NCI-H1048 (cell line): Measurements from ENCODE around the gene HTR1D.
"Not testable (repeated sequence)": the region's sequence is repeated elsewhere in the genome, so short reads cannot be mapped to it uniquely, and the experiment has no call there.

ENCODE experiments used
- DNase-seq: peaks from one replicate; lab custom pipeline; 2025; lab: John Stamatoyannopoulos, UW

The HTR1D gene, protein sequence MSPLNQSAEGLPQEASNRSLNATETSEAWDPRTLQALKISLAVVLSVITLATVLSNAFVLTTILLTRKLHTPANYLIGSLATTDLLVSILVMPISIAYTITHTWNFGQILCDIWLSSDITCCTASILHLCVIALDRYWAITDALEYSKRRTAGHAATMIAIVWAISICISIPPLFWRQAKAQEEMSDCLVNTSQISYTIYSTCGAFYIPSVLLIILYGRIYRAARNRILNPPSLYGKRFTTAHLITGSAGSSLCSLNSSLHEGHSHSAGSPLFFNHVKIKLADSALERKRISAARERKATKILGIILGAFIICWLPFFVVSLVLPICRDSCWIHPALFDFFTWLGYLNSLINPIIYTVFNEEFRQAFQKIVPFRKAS

DNA sequence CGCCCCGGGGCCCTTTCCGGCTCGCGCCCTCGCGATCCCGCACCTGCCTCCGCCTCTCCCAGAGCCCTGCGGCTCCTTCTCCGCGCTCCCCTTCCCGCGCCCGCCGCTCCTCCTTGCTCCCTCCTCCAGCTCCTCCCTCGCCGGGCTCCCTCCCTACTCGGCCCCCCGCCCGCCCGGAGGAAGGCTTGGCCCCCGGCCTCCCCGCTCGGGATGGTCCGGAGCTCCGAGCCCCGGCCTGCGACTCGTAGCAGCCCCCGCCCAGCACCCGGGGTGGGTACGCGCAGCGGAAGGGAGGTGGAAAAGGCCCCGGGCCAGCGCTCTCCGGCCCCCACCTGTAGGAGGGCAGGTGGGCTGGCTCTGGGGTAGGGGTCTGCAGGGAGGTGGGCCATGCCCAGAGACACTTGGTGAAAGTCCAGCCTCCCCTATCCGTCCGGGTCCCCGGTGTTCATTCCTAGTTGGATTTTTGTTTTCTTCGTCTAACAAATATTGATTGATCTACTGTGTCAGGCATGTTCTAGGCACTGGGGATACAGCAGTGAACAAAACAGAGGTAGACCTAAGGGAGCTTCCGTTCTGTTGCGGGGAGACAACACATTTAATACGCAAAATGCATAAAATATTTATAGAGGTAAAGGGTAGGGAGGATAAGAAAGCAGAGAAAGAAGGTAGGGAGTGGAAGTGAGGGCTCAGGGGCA lies at the start of gene HTR1D:
Gene HTR1D (minus strand): TSS at position 82 of the 695 bp plus-strand sequence. CDS start 23,283 bp downstream, outside the sequence.
- no peak for DNase-seq

DNA sequence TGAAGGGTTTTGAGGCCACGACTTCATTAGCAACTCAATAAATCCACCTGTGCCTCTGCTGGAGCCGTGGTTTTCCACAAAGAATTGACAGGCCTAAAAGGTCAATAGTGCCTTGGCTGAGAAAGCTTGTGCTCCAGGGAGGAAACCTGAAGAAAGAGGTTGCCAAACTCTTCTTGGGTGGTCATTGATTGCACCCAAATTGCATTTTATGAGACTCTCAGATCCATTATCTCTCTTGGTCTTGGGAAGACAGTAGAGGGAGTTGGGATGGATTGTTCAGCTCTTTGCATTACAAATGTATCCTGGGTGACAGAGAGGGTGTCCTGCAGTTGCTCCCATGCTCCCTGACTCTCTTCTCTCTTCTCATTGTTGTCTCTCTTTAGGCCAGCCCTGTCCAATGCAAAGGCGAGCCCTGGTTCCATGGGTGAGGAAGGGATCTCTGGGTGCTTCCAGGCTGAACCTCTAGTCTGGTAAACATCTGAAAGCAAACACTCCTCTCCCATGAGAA lies 46.1 kb upstream of the HTR1D start:
- no peak for DNase-seq

DNA sequence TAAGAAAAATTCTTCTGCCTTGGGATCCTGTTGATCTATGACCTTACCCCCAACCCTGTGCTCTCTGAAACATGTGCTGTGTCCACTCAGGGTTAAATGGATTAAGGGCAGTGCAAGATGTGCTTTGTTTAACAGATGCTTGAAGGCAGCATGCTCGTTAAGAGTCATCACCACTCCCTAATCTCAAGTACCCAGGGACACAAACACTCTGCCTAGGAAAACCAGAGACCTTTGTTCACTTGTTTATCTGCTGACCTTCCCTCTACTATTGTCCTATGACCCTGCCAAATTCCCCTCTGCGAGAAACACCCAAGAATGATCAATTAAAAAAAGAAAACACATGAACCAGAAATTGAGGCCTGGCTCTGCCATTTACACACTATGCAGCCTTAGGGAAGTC lies 40.8 kb upstream of the HTR1D start:
- not testable (repeated sequence) for DNase-seq

DNA sequence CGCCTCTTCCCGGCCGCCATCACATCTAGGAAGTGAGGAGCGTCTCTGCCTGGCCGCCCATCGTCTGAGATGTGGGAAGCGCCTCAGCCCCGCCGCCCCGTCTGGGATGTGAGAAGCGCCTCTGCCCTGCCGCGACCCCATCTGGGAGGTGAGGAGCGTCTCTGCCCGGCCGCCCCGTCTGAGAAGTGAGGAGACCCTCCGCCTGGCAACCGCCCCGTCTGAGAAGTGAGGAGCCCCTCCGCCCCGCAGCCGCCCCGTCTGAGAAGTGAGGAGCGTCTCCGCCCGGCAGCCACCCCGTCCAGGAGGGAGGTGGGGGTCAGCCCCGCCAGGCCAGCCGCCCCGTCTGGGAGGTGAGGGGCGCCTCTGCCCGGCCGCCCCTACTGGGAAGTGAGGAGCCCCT lies 40.1 kb upstream of the HTR1D start:
- not testable (repeated sequence) for DNase-seq

DNA sequence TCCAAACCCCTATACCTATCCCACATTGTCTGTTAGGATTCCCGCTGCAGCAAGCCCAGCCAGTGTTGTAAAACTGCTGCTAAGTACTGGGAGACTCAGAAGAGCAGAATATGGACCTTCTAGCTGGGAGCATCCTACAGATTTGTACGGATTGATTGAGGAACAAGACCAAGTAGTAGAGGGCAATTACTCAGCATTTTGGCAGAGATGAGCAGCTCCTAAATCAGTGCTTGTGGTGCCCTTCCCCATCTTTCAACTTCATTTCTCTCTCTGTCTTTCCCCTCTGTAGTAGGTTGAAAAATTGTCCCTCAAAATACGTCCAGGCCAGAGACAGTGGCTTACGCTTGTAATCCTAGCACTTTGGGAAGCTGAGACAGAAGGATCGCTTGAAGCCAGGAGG lies 37.3 kb upstream of the HTR1D start:
- DNase-seq = no peak

DNA sequence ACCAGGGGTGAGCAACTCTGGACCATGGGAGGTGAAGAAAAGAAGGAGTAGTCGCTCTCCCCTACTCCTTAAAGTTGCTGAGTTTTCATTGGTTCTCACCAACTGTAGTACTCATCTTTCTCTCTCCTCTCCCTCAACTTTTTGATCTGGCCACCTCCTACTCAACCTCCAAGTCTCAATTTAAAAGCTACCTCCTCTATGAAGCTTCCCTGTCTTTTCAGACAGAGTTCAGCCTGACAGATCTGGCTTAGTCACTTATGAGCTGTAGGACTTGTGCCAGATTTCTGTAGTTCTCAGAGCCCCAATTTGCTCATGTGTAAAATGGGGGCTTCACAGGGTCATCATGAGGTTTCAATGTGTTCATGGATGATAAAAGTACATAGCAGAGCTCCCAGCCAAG lies 34.5 kb upstream of the HTR1D start:
- no peak for DNase-seq

DNA sequence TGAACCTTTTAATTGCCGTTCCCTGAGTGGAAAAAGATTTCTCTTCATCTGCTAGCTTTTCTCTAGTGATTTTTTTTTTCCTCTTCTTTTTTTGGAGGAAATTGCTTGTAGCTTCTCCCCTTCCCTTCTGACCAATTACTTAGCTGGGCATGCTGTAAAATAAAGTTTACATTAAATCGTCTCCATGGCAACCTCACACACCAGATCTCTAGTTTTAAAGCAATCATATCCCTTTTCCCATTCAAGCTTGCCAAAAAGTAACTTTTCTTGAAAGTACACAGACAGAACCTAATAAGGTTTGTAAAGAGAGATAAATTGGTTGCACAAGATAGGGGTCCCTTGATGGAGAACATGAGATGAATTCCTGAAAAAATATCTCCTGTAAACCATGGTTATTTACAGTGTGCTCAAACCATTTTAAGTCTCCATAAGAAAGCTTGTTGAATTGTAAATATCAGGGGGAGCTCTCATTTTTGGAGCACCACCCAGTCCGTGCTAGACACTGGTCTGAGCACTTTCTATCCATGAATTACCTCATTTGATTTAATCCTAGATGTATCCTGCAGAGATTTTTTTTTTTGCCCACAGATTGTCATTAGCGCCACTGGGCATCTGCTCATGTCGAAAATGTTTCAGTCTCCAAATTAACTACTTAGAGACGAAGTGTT lies 32.6 kb upstream of the HTR1D start:
- no peak for DNase-seq

DNA sequence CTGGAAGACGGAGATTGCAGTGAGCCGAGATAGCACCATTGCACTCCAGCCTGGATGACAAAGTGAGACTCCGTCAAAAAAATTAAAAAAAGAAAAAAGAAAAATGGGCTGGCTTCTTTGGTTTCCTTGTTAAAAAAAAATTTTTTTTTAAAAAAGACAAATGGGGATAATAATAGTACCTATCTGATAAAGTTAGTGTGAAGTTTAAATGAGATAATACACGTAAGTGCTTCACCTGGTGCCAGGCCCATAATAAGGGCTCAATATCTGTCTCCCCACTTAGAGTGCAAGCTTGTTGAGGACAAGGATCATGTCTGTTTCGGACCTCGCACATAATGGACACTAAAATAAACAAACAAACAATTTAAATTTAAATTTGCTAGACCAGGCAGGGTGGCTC lies 30.0 kb upstream of the HTR1D start:
- DNase-seq = no peak

DNA sequence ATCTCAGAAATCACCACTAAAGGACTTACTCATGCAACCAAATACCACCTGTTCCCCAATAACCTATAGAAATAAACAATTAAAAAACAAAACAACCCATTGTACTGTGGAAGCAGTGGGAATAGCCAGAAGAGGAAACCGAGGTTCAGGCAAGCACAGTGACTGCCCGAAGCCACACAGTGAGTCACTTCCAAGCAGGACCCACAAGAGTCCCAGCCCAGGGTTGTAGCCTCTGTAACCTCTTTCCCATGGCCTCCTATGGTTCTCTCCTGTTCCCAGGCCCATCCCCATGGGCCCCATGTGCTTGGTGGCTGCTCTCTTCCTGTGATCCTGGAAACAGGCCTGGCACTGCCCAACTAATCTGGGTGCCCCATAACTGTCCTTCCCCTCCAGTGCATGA lies 29.0 kb upstream of the HTR1D start:
- DNase-seq = no peak

DNA sequence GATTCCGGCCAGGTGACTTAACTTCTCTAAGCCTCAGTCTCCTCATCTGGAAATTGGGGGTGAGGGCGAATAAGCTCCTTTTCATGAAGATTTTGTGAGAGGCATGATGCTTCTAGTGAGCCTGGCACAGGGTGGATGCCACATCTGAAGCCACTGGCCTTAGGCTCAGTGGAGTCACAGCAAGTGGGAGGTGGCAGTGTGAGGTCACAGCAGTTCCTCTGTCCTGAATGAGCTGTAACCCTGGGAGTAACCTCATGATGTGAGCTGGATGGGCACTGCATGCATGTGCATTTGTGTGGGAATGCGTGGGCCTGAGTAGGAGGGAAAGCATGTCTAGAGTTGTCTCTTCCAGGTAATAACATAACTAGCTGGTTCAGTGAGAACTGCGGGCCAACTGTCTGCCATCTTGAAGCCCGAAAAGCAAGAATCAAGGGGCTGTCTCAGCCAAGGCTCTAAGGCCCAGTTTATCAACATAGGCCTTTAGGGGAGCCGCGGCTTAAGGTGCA lies 27.0 kb upstream of the HTR1D start:
- no peak for DNase-seq

DNA sequence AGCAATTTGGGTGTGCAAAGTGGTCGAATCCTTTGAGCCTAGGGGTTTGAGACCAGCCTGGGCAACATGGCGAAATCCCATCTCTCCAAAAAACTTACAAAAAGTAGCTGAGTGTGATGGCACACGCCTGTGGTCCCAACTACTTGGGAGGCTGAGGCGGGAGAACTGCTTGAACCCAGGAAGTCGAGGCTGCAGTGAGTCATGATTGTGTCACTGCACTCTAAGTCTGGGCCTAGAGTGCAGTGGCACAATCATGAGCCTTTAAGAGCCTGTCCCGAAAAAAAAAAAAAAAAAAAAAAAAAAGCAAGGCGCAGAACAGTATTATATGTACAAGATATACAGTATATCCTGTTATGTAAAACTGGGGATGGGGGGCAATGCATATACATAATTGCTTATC lies 25.1 kb upstream of the HTR1D start:
- no peak for DNase-seq

DNA sequence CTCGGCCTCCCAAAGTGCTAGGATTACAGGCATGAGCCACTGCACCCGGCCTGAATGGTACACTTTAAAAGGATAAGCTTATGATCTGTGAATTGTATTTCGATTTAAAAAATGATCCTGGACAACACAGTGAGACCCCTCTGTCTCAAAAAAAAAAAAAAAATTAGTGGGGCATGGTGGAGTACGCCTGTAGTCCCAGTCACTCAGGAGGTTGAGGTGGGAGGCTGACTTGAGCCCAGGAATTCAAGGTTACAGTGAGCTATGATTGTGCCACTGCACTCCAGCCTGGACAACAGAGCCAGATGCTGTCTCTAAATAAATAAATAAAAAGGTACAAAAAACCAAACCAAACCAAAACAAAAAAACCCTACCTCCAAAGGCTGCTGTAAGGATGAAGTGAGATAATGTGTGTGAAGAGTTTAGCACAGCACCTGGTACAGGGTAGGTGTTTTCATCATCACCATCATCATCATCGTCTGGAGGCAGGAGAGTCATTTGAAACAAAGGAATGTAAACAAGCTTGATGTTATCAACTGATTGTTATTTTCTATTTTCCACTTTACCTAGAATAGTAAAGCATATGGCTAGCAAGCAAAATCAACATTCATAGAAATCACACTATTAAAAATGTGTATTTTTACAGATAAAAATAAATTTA lies 22.5 kb upstream of the HTR1D start:
- no peak for DNase-seq

DNA sequence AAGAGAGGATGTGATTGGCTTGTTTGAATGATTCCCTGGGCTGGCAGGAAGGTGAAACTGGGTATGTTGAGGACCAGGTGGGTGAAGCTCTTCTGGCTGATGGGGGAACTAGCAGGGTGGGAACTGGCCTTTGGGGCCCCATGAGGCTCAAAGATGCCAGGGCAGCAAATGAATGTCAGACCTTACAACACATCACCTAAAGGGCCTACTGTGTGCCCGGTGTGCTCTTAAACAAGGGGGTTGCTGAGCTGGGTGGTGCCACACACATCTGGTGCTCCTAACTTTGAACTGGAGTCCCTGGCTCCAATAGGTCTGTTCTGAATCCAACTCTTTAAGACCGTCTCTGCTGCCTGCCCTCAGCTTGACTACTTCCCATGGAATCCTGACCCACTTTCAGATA lies 21.3 kb upstream of the HTR1D start:
- no peak for DNase-seq

DNA sequence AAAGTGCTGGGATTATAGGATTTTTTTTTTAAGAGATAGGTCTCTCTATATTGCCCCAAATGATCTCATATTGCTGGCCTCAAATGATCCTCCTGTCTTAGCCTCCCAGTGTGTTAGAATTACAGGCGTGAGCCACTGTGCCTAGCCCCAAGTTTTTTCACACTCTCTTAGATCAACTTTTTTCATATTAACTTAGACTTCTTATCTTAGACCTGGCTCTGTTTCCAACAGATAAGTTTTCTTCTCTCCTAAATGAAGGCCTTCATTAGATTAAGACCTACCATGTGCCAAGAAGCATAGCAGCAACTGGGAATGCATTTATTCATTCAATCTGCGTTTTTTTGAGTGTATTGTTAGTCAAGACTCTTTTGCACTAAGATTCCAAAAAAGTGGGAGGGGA lies 20.2 kb upstream of the HTR1D start:
- DNase-seq = no peak

DNA sequence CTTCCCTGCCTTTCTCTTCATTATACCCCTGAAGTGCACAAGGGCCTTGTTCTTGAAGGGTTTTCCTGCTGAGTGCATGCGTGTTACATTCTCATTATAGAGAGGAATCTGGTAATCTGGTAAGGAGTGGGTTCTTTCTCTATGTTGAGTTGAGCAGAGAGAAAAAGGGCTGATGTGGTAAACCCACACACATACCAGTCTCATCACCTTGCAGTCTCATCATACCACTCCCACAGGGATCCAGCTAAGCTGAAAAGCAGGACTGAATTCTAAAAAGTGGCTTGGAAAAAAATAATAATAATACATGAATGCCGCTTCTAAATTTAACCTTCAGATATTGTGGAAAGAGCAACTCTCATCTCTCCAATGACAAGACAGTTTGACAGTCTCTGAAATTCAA lies 10.5 kb upstream of the HTR1D start:
- DNase-seq = no peak

DNA sequence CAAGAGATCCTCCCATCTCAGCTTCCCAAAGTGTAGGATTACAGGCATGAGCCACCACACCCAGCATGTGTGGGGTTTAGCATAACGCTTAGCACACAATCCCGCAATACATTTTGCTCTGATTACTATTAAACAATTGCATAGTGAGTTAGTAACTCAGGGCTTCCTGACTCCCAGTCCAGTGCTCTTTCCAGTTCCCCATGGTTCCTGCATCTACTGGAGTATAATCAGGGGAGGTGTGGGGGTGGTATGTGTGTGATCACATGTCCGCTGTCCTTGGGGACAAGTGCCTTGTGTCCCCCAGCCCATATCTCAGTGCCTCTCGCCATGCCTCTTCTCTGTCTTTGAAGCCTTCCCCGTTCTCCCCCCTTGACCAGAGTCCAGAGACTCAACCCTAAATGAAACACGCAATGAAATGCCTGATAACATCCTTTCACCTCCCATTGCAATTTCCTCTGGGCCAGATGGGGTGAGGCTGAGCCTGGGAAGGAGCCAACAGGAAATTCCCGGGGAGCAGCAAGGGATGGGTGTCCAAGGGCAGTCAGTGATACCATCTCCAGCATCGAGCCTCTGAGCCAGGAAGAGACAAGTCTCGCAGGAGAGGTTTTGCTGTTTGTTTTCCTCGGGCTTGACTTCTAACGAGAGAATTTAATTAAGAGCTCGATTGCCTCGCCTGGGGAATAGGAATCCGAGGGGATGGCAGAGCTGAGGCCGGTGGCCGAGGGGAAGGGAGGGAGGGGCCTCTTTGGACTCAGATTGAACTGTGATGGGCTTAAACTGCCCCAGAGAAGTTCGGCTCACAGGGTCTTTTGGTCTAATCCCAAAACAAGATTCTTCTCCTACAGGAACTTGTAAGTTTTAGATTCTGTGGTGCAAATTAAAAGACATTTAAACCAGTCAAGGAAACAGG lies 7.7 kb upstream of the HTR1D start:
- no peak for DNase-seq

DNA sequence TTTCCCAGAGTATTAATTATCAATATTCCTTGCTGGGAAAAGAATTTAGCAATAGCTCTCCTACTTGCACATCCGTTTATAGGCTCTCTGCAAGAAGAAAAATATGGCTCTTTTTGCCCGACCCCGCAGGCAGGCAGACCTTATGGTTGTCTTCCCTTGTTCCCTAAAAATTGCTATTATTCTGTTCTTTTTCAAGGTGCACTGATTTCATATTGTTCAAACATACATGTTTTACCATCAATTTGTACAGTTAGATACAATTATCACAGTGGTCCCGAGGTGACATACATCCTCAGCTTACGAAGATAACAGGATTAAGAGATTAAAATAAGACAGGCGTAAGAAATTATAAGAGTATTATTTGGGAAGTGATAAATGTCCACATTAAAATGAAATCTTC lies 6.7 kb upstream of the HTR1D start:
- DNase-seq = not testable (repeated sequence)

DNA sequence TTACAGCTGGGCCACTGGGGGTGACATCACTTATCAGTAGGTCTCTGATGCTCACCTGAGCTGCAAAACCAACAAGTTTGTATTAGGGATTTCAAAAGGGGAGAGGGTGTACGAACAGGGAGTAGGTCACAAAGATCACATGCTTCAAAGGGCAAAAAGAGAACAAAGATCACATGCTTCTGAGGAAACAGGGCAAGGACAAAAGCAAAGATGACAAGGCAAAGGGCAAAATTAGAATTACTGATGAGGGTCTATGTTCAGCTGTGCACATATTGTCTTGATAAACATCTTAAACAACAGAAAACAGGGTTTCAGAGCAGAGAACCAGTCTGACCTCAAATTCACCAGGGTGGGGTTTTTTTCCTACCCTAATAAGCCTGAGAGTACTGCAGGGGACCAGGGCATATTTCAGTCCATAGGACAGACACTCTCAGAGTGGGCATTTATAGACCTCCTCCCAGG lies 6.2 kb upstream of the HTR1D start:
- not testable (repeated sequence) for DNase-seq

DNA sequence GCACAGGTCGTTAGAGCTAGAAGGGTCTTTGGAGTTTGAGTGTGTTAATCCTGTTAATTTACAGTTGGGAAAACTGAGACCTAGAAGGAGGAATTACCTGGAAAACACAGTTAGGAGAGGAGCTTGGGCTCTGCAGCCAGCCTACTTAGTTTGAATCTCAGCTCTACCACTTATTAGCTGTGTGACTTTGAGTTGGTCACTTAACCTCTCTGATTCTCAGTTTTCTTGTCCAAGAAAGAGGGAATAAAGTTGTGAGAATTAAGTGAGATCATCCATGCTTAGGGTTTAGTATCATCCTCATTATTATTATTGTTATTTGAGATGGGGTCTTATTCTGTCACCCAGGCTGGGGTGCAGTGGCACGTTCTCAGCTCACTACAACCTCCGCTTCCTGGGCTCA lies 5.4 kb upstream of the HTR1D start:
- no peak for DNase-seq

DNA sequence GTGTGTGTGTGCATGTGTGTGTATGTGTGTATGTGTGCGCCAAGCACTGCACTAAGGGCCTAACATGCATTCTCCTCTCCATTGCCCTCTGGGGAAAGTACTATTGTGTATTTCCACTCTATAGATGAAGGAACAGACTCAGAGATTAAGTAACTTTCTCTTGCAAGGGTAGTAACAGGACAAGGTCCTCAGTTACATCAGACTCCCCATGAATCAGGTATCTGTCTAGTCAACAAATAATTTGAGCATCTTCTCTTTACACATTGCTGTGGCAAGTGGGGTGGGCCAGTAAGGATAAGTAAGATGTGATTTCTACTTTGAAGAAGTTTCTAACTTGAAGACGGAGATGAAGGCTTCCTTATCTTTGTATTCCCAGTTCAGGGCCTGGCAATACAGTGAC lies 5.0 kb upstream of the HTR1D start:
- DNase-seq = no peak

DNA sequence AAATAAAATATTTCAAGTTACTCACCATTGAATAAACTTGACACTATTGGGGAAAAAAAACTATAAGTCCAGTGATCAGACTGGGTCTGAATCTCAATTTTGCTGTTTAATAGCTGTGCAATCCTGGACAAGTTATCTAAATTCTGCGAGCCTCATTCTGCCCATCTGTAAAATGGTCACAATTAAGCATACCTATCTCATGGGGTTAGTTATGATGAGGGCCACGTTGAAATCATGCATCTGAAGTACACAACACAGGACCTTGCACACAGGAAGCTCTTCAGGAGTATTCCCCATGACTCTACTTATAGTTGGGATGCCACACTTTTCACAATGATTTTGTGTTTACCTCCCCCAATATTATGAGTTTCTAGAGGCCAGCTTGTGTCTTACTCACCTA lies 3.8 kb upstream of the HTR1D start:
- DNase-seq = no peak
